Nephron (organoid): Measurements from ENCODE around the gene CD53.

ENCODE experiments used
- H3K27ac Mint-ChIP-seq, 3 experiments: 2 replicates each; pipeline ENCODE4 v1.8.0; 2020; ENCODE audit warnings: mixed read lengths in 3 of 3, mild to moderate bottlenecking in 2 of 3, moderate library complexity in 1 of 3
- H3K27me3 Mint-ChIP-seq: 2 replicates; pipeline ENCODE4 v1.8.0; 2021; ENCODE audit warnings: low read depth, mild to moderate bottlenecking, moderate library complexity, mixed read lengths
- H3K36me3 Mint-ChIP-seq: 2 replicates; pipeline ENCODE4 v1.8.0; 2020; ENCODE audit warnings: low read depth, mixed read lengths
- H3K4me1 Mint-ChIP-seq: 2 replicates; pipeline ENCODE4 v1.8.0; 2020; ENCODE audit warnings: mixed read lengths
- H3K4me3 Mint-ChIP-seq, 3 experiments: 2 replicates each; pipeline ENCODE4 v1.8.0; 2020; ENCODE audit warnings: mild to moderate bottlenecking in 3 of 3, mixed read lengths in 3 of 3, moderate library complexity in 2 of 3
- H3K9me3 Mint-ChIP-seq: 2 replicates; pipeline ENCODE4 v1.8.0; 2020; ENCODE audit warnings: mixed read lengths
- CTCF ChIP-seq, 3 experiments: fragments of 200-600 bp; sonication (generic); IDR thresholded peaks; one replicate each; pipeline ENCODE4 v1.5.0; 2021; ENCODE audit warnings: antibody characterized with exemption in 3 of 3; ENCODE audit not compliant: unreplicated experiment in 3 of 3

Gene CD53

GRCh38 chr1:110902820-110903463 is 30.0 kb downstream of the CD53 start:
- Mint-ChIP-seq H3K4me3 (no peak overlapping the region), H3K36me3 (no peaks in the 10 kb centered on the region), H3K4me1 (no peaks in the 10 kb centered on the region), H3K27ac (no peak overlapping the region), H3K27me3 (no peaks in the 10 kb centered on the region), H3K9me3 (no peaks in the 10 kb centered on the region)
- TF ChIP-seq CTCF (IDR thresholded peaks at IDR 0.05; ENCODE audit: unreplicated experiment in 3 of 3): no peak

GRCh38 chr1:110903853-110904500 is 31.0 kb downstream of the CD53 start:
- TF ChIP-seq CTCF (IDR thresholded peaks at IDR 0.05; ENCODE audit: unreplicated experiment in 3 of 3): no peak

GRCh38 chr1:110912784-110913183 is 39.8 kb downstream of the CD53 start:
- no peak for TF ChIP-seq CTCF (IDR thresholded peaks at IDR 0.05; ENCODE audit: unreplicated experiment in 3 of 3)
- Mint-ChIP-seq H3K9me3 (peaks cover 4% of the 10 kb centered on the region), H3K27me3 (no peaks in the 10 kb centered on the region), H3K36me3 (no peaks in the 10 kb centered on the region), H3K4me3 (no peak overlapping the region), H3K4me1 (no peaks in the 10 kb centered on the region), H3K27ac (no peak overlapping the region)

More at GRCh38 chr1:110903853-110904500, 31.0 kb downstream of the CD53 start:
- H3K27me3 Mint-ChIP-seq: no peaks in the 10 kb centered on the region
- H3K9me3 Mint-ChIP-seq: no peaks in the 10 kb centered on the region
- no peak overlapping the region for H3K4me3 Mint-ChIP-seq
- H3K4me1 Mint-ChIP-seq: no peaks in the 10 kb centered on the region
- H3K27ac Mint-ChIP-seq: no peak overlapping the region
- H3K36me3 Mint-ChIP-seq: no peaks in the 10 kb centered on the region

GRCh38 chr1:110914676-110915075 is 41.7 kb downstream of the CD53 start:
- no peak overlapping the region for H3K27ac Mint-ChIP-seq
- H3K36me3 Mint-ChIP-seq: no peaks in the 10 kb centered on the region
- no peaks in the 10 kb centered on the region for H3K27me3 Mint-ChIP-seq
- peaks cover 4% of the 10 kb centered on the region for H3K9me3 Mint-ChIP-seq
- no peaks in the 10 kb centered on the region for H3K4me1 Mint-ChIP-seq
- H3K4me3 Mint-ChIP-seq: no peak overlapping the region
- TF ChIP-seq CTCF (IDR thresholded peaks at IDR 0.05; ENCODE audit: unreplicated experiment in 3 of 3): no peak

- H3K4me1 Mint-ChIP-seq: no peaks in the 10 kb centered on the region
- TF ChIP-seq CTCF (IDR thresholded peaks at IDR 0.05; ENCODE audit: unreplicated experiment in 3 of 3): no peak
Observed at GRCh38 chr1:110915804-110916203, 42.9 kb downstream of the CD53 start.

GRCh38 chr1:110916274-110916668 is 43.3 kb downstream of the CD53 start:
- no peak for TF ChIP-seq CTCF (IDR thresholded peaks at IDR 0.05; ENCODE audit: unreplicated experiment in 3 of 3)
- H3K4me3 Mint-ChIP-seq: no peak overlapping the region
- H3K27me3 Mint-ChIP-seq: no peaks in the 10 kb centered on the region
- H3K4me1 Mint-ChIP-seq: no peaks in the 10 kb centered on the region
- no peak overlapping the region for H3K27ac Mint-ChIP-seq
- peaks cover 4% of the 10 kb centered on the region for H3K9me3 Mint-ChIP-seq
- H3K36me3 Mint-ChIP-seq: no peaks in the 10 kb centered on the region

More at GRCh38 chr1:110915804-110916203, 42.9 kb downstream of the CD53 start:
- Mint-ChIP-seq H3K4me3 (no peak overlapping the region), H3K9me3 (peaks cover 4% of the 10 kb centered on the region), H3K36me3 (no peaks in the 10 kb centered on the region), H3K27ac (no peak overlapping the region), H3K27me3 (no peaks in the 10 kb centered on the region)
